HG03521 (cell line): ENCODE data around the gene OR10AD1.

Experiments used
- ATAC-seq: cut with Tn5 transposase; IDR thresholded peaks from one replicate; pipeline ENCODE4 v1.9.1; 2021; ENCODE audit warnings: mild to moderate bottlenecking, moderate library complexity; ENCODE audit not compliant: unreplicated experiment

Gene OR10AD1

DNA sequence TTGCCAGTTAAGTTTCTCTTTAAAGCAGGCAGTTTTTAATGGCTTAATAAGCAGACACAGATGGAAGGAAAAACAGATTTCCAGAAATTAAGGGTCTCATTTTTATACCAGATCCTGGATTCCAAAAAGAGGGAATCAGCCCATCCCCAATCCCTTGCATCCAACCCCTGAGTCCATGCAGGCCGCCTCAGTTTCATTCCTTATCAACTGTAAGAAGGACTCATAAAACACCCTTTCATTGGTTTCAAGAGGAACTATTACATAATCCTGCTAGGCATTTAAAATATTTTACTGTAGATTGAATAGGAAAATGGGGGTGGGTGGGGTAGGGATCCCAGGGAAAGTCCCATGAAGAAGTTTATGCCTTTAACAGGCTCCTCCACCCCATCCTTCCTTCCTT is 10.2 kb downstream of the OR10AD1 start:
- no peak for ATAC-seq

DNA sequence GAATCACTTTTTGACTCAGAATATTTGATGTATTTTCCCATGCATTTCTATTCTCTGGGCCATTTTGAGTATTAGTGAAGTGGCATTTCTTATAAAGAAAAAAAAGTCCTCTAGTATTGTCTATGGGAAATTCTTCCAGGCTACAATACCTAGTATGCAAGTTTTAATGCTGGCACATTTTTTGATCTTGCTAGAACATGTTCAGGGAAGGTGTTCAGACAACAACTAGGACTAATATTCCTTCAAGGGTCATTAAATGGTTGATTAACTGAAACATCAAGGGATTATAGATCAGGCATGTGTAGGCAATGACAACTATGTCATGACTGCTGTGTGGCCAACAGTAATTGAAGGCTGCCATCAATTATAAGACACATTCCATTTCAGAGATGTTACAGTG is 12.0 kb downstream of the OR10AD1 start:
- no peak for ATAC-seq

GRCh38 chr12:48189331-48190125 is 13.6 kb downstream of the OR10AD1 start:
- ATAC-seq = no peak

DNA sequence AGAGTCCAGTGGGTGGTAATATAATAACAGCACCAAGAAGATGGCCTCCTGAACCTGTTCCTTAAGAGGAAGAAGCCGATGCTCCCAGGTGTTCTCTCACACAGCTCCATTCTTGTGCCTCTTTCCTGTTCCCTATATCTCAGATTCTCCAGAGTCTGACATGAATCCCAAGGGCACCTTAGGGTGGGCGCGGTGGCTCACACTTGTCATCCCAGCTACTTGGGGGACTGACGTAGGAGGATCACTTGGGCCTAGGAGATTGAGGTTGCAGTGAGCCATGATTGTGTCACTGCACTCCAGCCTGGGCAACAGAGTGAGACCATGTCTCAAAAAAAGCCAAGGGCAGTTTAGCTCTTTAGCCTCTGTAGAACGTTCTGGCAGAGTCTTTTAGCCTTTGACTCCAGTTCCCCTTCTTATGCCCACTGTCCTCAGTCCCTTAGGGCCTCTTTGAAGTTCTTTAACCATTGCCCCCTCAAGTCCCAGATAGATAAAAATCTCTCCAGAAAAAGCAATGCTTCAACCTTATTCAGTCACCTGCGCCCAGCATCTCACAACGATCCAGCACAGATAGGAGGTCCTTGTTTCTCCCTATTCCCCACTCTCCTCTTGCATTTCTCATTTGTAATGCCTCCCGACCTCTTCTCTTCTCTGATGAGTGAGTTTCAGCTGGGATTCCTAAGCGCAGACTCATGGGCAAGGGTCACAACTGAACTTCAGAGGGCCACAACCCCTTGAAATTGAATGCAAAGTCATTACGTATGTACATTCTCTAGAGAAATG is 15.0 kb downstream of the OR10AD1 start:
- no peak for ATAC-seq

- ATAC-seq = no peak
Observed at GRCh38 chr12:48185181-48185919, 17.7 kb downstream of the OR10AD1 start.

DNA sequence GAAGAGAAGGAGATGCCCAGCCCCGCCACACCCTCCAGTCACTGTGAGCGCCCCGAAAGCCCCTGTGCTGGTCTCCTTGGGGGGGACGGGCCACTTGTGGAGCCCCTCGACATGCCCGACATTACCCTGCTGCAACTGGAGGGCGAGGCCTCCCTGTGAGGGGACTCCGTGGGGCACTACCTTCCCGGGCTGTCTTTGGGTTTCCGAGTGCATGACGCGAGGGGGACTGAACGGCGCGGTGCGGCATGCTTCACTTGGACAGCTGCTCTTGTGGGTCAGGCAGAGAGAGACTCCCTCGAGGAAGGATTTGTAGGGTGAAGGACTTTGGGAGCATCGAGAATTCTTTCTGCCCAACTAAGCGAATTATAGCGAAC is 18.6 kb downstream of the OR10AD1 start:
- ATAC-seq = no peak

DNA sequence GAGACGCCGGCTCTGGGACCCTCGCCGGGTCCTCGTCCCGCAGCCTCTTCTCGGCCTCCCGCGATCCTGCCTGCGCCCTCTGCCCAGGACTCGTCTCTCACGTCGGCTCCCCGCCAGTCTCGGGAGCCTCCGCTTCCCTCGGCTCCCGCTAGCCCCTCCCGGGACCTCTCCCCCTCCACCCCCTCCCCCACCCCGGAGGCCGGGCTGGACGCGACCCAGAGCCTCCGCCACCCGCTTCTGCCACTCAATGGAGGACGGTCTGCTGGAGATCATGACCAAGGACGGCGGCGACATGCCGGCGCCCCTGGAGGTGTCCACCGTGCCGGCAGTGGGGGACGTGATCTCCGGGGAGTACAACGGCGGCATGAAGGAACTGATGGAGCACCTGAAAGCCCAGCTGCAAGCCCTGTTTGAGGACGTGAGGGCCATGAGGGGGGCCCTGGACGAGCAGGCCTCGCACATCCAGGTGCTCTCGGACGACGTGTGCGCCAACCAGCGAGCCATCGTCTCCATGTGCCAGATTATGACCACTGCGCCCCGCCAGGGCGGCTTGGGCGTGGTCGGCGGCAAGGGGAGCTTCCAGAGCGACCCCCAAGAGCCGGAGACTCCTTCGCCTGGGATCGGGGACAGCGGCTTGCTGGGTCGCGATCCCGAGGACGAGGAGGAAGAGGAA is 19.1 kb downstream of the OR10AD1 start:
- ATAC-seq = peak; percentile 7

- ATAC-seq = peak; percentile 58
Observed at GRCh38 chr12:48183091-48183875, 19.8 kb downstream of the OR10AD1 start, which contains the start of gene CCDC184. CCDC184 (plus strand) TSS chr12:48183644; CDS start chr12:48184123, 479 bp downstream.

DNA sequence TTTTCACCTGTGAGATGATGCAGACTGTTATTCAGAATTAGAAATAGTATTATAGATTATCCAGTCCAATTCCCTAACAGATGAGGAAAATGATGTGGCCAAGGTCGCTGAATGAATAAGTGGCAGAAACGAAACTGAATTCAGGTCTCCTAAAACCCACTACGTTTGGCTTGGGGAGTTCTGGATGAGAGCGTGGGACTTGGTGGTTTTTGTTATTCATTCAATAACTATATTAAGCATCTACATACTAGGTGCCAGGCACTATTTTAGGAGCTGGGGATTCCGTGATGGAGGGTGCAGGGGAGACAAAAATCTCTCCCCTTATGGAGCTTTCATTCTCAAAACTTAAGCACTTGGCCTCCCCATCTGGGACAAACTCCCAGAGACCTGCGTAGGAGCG is 20.5 kb downstream of the OR10AD1 start:
- ATAC-seq = no peak

DNA sequence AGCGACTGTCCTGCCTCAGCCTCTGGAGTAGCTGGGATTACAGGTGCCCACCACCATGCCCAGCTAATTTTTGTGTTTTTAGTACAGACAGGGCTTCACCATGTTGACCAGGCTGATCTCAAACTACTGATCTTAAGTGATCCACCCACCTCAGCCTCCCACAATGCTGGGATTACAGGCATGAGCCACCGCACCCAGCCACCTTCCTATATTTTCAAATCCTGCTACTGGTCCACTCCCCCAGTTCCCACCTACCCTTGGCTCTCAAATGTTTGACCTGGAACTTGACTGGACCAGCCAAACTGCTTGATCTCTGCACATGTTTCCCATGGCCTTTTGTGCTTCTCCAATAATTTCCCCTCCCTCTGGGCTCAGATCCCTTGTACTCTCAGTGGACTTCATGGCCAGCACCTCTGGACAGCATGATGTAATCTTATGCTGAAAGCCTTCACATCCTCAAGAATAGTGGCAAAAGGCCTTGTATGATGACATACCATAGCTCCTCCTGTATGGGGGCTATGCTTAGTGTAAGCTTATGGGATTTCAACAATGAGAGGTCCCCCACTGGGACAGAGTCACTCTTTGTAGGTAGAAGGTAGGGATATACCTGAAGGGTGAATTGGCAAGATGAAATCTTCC is 22.1 kb downstream of the OR10AD1 start:
- no peak for ATAC-seq

DNA sequence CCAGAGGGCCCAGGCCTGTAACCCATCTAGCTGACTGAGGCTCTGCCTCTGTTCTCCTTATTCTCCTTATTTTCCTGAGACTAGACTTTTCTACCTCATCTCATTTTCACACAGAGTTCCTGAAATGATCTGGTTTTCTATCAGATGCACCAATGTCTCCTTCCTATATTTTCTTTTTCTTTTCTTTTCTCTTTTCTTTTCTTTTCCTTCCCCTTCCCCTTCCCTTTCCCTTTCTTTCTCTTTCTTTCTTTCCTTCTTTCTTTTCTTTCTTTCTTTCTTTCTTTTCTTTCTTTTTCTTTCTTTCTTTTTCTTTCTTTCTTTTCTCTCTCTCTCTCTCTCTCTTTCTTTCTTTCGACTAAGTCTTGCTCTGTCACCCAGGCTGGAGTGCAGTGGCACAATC is 22.7 kb downstream of the OR10AD1 start:
- ATAC-seq = no peak

DNA sequence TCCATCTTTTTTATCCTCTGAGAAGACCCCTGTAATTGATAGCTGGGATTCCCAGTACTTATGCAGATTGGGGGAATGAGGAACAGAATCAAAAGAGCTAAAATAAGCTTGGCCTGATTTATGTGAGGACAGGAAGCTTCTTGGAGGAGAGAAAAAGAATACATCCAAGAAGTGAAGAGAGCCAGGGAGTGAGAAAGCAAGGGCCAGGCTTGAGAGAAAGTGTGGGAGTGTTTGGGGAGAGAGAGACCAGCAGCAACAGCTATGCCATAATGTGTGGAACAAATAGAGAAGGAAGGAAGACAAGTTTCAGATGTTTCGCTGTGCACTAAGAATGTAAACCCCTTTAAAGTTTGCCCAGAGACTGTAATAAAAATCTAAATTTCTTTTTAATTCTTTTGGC is 23.6 kb downstream of the OR10AD1 start:
- ATAC-seq = no peak

GRCh38 chr12:48177982-48178381 is 25.1 kb downstream of the OR10AD1 start:
- no peak for ATAC-seq

DNA sequence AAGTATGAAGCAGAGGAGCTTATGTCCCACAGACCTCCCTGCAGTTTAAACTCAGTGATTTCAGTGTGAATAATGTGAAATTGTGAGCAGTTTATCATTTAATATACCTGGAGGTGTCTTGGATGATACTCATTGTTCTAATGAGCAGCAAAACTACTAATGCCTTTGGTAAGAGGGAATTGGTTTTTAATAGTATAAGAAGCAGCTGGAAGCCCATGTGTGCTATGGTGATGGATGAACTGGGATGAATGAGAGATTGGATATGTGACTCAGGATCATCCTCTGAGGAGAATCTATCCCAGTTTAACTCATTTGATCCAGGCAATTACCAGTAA is 26.7 kb downstream of the OR10AD1 start:
- no peak for ATAC-seq

GRCh38 chr12:48175613-48176416 is 27.3 kb downstream of the OR10AD1 start:
- ATAC-seq = no peak

DNA sequence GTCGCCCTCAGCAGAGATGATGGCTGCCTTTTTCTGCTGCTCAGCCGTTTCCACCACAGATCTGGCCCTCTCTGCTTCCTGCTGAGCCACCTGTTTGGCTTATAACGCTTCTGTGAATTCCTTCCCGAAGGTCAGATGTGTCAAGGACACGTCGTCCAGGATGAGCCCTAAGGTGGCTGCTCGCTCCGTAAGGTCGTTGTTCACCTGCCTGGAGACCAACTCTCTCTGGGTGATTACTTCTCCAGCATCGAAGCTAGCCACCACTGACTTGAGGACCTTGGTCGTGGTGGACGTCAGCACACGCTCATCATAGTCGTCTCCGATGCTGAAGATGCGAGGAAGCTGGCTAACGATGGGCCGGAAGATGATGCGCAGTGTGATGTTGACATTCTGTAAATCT is 34.1 kb downstream of the OR10AD1 start:
- no peak for ATAC-seq

- no peak for ATAC-seq
Observed at GRCh38 chr12:48165089-48165981, 37.8 kb downstream of the OR10AD1 start.

DNA sequence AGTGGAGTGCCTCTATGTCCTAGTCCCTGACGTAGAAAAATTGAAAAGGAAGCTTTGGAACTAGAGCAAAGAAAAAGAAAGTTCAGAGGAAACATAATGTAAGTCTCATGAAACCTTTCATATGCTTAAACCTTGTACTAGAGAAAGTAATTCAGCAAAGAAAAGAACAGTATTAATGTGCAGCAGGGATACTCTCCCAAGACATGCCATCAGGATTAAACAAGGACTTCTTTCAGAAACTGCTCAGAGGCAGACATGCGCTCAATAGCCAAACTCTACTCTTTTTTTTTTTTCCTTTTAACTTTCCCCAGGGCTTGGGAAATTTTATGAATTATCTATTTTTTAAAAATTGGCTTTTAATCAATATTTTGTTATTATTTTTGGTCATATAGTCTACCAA is 38.6 kb downstream of the OR10AD1 start:
- no peak for ATAC-seq
